CD4-positive, alpha-beta T cell treated with Interleukin-17A for 4 hours (primary cell): ENCODE data around the gene IRF5.
A peak's percentile ranks its signal among the peaks of the same experiment; 100 is the strongest.

Experiments
- DNase-seq: peaks from one replicate; pipeline ENCODE4 v3.0.0-alpha.2; 2020; ENCODE audit warnings: mixed read lengths

Gene IRF5

GRCh38 chr7:128921866-128922440 lies 15.8 kb upstream of the IRF5 start:
- no peak for DNase-seq

GRCh38 chr7:128922496-128923410 lies 15.0 kb upstream of the IRF5 start:
- DNase-seq = no peak

GRCh38 chr7:128923411-128923800 lies 14.3 kb upstream of the IRF5 start:
- no peak for DNase-seq

- DNase-seq = no peak
Measured at GRCh38 chr7:128924707-128925588, 12.8 kb upstream of the IRF5 start.

- DNase-seq = no peak
Measured at GRCh38 chr7:128928159-128928813, 9.4 kb upstream of the IRF5 start.

- no peak for DNase-seq
Measured at GRCh38 chr7:128928882-128929788, 8.6 kb upstream of the IRF5 start.

- no peak for DNase-seq
Measured at GRCh38 chr7:128931190-128931798, 6.4 kb upstream of the IRF5 start.

GRCh38 chr7:128931965-128932861 lies 5.5 kb upstream of the IRF5 start:
- no peak for DNase-seq

- no peak for DNase-seq
Measured at GRCh38 chr7:128932862-128933179, 4.9 kb upstream of the IRF5 start.

GRCh38 chr7:128933180-128933891 lies 4.4 kb upstream of the IRF5 start:
- DNase-seq = peak; percentile 56

GRCh38 chr7:128934361-128935341 lies 3.1 kb upstream of the IRF5 start:
- DNase-seq = no peak

- no peak for DNase-seq
Measured at GRCh38 chr7:128935342-128935730, 2.4 kb upstream of the IRF5 start.

GRCh38 chr7:128936798-128937197 lies 929 bp upstream of the IRF5 start:
- DNase-seq = no peak

GRCh38 chr7:128937271-128937646 lies 468 bp upstream of the IRF5 start:
- no peak for DNase-seq

GRCh38 chr7:128938544-128939074 lies 882 bp downstream of the IRF5 start:
- no peak for DNase-seq

- DNase-seq = no peak
Measured at GRCh38 chr7:128939075-128939860, 1.5 kb downstream of the IRF5 start.

- DNase-seq = no peak
Measured at GRCh38 chr7:128939861-128940410, 2.2 kb downstream of the IRF5 start.
